GM12878 (cell line): ENCODE results near the gene EMX1. TPM values are rescaled to one million over a fixed set of nuclear protein-coding genes. Genes with fewer than 3 reads are reported as not detected.
A peak's percentile ranks its signal among the peaks of the same experiment; 100 is the strongest.

Experiments used
- ATAC-seq: fragments of 200-7000 bp; cut with Tn5 transposase; 3 replicates; pipeline ENCODE4 v1.9.1; 2020; ENCODE audit warnings: mild to moderate bottlenecking, moderate library complexity
- BruUV-seq: library from RNA; stranded (reverse); fragments of 400-500 nt; replicated peaks from 2 replicates; lab custom pipeline; 2021; lab: Mats Ljungman, UMichigan
- CTCF ChIA-PET: fragments of 300-600 bp; sonication (Branson Sonifier 250); formaldehyde crosslinking; extraction: SDS; loops from one replicate; lab custom pipeline; 2021; ENCODE audit warnings: inconsistent platforms; lab: Yijun Ruan, JAX
- POLR2A ChIA-PET: fragments of 350-600 bp; formaldehyde crosslinking; extraction: SDS; loops from one replicate; lab custom pipeline; 2021; ENCODE audit warnings: inconsistent platforms; lab: Charles Lee
- RAD21 ChIA-PET: fragments of 300-600 bp; sonication (Branson Sonifier 250); formaldehyde crosslinking; loops from one replicate; lab custom pipeline; 2023; ENCODE audit warnings: antibody characterized with exemption; ENCODE audit not compliant: unreplicated experiment; lab: Charles Lee
- SMC1A ChIA-PET: fragments of 300-600 bp; sonication (Branson Sonifier 250); formaldehyde crosslinking; loops from one replicate; lab custom pipeline; 2023; ENCODE audit not compliant: unreplicated experiment, uncharacterized antibody; lab: Charles Lee
- DNase-seq: peaks from one replicate; pipeline ENCODE4 v3.0.0-alpha.2; 2011; ENCODE audit warnings: low read depth, low spot score
- FAIRE-seq: peaks from 3 replicates; lab custom pipeline; 2011; peaks lifted over from hg19 to GRCh38; lab: Jason Lieb, UNC
- H2AFZ ChIP-seq: 2 replicates; pipeline ENCODE4 v1.6.0; 2011; ENCODE audit warnings: low read depth, low read length, control low read depth; ENCODE audit not compliant: control insufficient read depth
- H3K27ac ChIP-seq: 2 replicates; pipeline ENCODE4 v1.5.1; 2011; ENCODE audit warnings: control low read depth; ENCODE audit not compliant: control insufficient read depth, insufficient read depth
- H3K27me3 ChIP-seq, 2 experiments: replicated peaks in 1 of 2; 2 replicates each; pipeline versions ENCODE4 v1.6.0 to v1.6.1; 2011; ENCODE audit warnings: low read length in 1 of 2; ENCODE audit not compliant: control insufficient read depth in 2 of 2, insufficient read depth in 2 of 2
- H3K36me3 ChIP-seq, 2 experiments: 2 replicates each; pipeline ENCODE4 v1.5.1; 2011; ENCODE audit warnings: low read length in 1 of 2; ENCODE audit not compliant: control insufficient read depth in 2 of 2, insufficient read depth in 2 of 2
- H3K4me1 ChIP-seq: 2 replicates; pipeline ENCODE4 v1.6.1; 2011; ENCODE audit warnings: mild to moderate bottlenecking, low read length, moderate library complexity, mixed read lengths; ENCODE audit not compliant: control insufficient read depth, insufficient read depth
- H3K4me2 ChIP-seq: 2 replicates; pipeline ENCODE4 v1.6.0; 2011; ENCODE audit warnings: control low read depth; ENCODE audit not compliant: control insufficient read depth, insufficient read depth
- H3K4me3 ChIP-seq: fragments of 200-600 bp; sonication (generic); 2 replicates; pipeline ENCODE4 v1.5.1; 2016
- H3K79me2 ChIP-seq: 2 replicates; pipeline ENCODE4 v1.6.0; 2011; ENCODE audit warnings: low read length; ENCODE audit not compliant: control insufficient read depth, insufficient read depth
- H3K9ac ChIP-seq: 2 replicates; pipeline ENCODE4 v1.8.0; 2011; ENCODE audit warnings: low read length, control low read depth, mixed read lengths; ENCODE audit not compliant: control insufficient read depth, insufficient read depth
- H3K9me3 ChIP-seq: replicated peaks from 3 replicates; pipeline ENCODE4 v1.5.1; 2011; ENCODE audit warnings: mild to moderate bottlenecking, low read length; ENCODE audit not compliant: control insufficient read depth, insufficient read depth
- H4K20me1 ChIP-seq: 2 replicates; pipeline ENCODE4 v1.6.0; 2011; ENCODE audit not compliant: control insufficient read depth, insufficient read depth
- BHLHE40 ChIP-seq, 2 experiments: fragments of 450-650 bp in 1 of 2; IDR thresholded peaks; 2 replicates each; pipeline ENCODE4 v1.6.1; 2011 to 2017; ENCODE audit warnings: low read depth in 2 of 2, borderline replicate concordance in 1 of 2, improper control_type of control experiment in 1 of 2, low read length in 1 of 2, mild to moderate bottlenecking in 1 of 2
- FOXM1 ChIP-seq: IDR thresholded peaks from 2 replicates; pipeline ENCODE4 v1.6.1; 2012; ENCODE audit warnings: low read depth, mild to moderate bottlenecking, inconsistent platforms, low read length, moderate library complexity
- NFYA ChIP-seq: IDR thresholded peaks from 2 replicates; pipeline ENCODE4 v1.6.1; 2011; ENCODE audit warnings: low read depth, mild to moderate bottlenecking, low read length, improper control_type of control experiment, borderline replicate concordance
- NRF1 ChIP-seq: conservative IDR thresholded peaks from 2 replicates; pipeline ENCODE4 v1.6.1; 2011; ENCODE audit warnings: mild to moderate bottlenecking, low read depth, low read length, improper control_type of control experiment
- POLR2A ChIP-seq: IDR thresholded peaks from 2 replicates; pipeline ENCODE4 v1.6.1; 2011; ENCODE audit warnings: low read depth, mild to moderate bottlenecking, low read length
- RB1 ChIP-seq: fragments of 450-650 bp; formaldehyde crosslinking; IDR thresholded peaks from 2 replicates; pipeline ENCODE4 v1.6.1; 2017; ENCODE audit warnings: mild to moderate bottlenecking, borderline replicate concordance
- RUNX3 ChIP-seq: IDR thresholded peaks from 2 replicates; pipeline ENCODE4 v1.6.1; 2012; ENCODE audit warnings: low read length, inconsistent platforms
- SMARCA5 ChIP-seq: fragments of 450-650 bp; IDR thresholded peaks from 2 replicates; pipeline ENCODE4 v1.6.1; 2017; ENCODE audit warnings: mild to moderate bottlenecking
- TCF12 ChIP-seq: IDR thresholded peaks from 2 replicates; pipeline ENCODE4 v1.6.1; 2011; ENCODE audit warnings: low read depth, mild to moderate bottlenecking, low read length
- ZNF274 ChIP-seq: IDR thresholded peaks from one replicate; pipeline ENCODE4 v1.8.0; 2011; ENCODE audit not compliant: insufficient read length, insufficient read depth
- WGBS: methylation state at CpG from one replicate; pipeline ENCODE4 v1.1.6; 2016; ENCODE audit warnings: low lambda C conversion rate; ENCODE audit not compliant: insufficient replicate concordance, insufficient coverage; ENCODE audit errors: missing lambda C conversion rate; 5-methylcytosine and 5-hydroxymethylcytosine counted together
- in situ Hi-C: fragments of 300-500 bp; cut with MboI; formaldehyde crosslinking; loops from 9 replicates; pipeline ENCODE4 v1.14.3; 2018; ENCODE audit warnings: mixed read lengths
- intact Hi-C: fragments of 100-400 bp; cut with micrococcal nuclease; formaldehyde crosslinking; loops from one replicate; pipeline ENCODE4 v1.14.2; 2022; ENCODE audit not compliant: unreplicated experiment
- polyA plus RNA-seq, 11 experiments: library from polyadenylated mRNA; depleted of rRNA in 4 of 11; unstranded in 6 of 11; stranded (reverse) in 5 of 11; fragments of >200 nt; fragmentation: Nextera tagmentation in 4 of 11; fragmentation: Illumina TruSeq in 1 of 11; extraction: Ambion mirVana in 4 of 11; extraction: Trizol in 1 of 11; gene quantifications; 1 replicate in 1 of 11; 2 replicates in 10 of 11; pipeline versions ENCODE4 v1.2.1 to v1.2.3, GENCODE V29; 2011 to 2016; ENCODE audit warnings: inconsistent platforms in 2 of 11, missing spikeins in 2 of 11, low read depth in 1 of 11
- total RNA-seq, 4 experiments: library from RNA; depleted of rRNA in 3 of 4; stranded (reverse); fragments of >200 nt in 3 of 4; fragmentation: Illumina TruSeq in 1 of 4; extraction: Trizol in 1 of 4; gene quantifications; 2 replicates each; pipeline versions ENCODE4 v1.2.1 to v1.2.3, GENCODE V29; 2013 to 2021
- TF ChIP-seq, protein P1 (sequence below): fragments of 450-650 bp; formaldehyde crosslinking; IDR thresholded peaks from 2 replicates; pipeline ENCODE4 v1.5.0; 2022; ENCODE audit warnings: mild to moderate bottlenecking, missing genetic modification characterization
- TF ChIP-seq, protein P2 (sequence below): fragments of 450-650 bp; IDR thresholded peaks from 2 replicates; pipeline ENCODE4 v1.6.1; 2017; ENCODE audit warnings: low read depth, mild to moderate bottlenecking, moderate library complexity

Gene EMX1
- total and polyA plus RNA-seq, 10 of the 15 experiments (the other 5 are each of a cell fraction or from before 2014, with no cell fraction given), result 0.07 to 5.1 (median 1.2) TPM; not detected in 1

DNA sequence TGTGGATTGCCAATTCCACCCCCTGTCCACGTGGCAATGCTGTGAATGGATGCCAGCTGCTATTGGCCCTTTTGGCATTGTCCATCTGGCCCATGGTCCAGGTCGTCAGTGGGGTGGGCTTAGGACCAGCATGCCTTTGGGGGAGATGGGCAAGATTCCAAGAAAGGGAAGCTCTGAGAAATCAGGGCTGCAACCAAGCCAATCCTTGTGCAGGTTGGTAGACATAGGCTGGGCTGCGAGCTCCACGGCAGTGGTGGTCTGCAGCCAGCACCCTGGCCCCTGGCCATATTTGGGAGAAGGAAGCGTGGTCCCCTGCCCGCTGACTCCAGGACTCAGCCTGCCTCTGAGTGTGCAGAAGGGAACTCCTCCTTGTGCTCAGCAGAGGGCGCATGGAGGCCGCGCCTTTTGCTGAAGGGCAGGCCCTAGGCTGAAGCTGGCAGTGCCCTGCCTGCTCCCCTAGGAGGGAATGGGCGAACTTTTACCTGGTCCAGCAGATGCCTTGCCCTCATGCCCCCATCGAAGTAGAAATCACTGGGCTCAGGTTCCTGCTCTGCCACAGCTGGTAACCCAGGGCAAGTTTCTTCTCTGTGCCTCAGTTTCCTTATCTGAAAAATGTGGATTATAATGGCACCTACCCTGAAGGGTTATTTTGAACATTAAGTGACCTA lies 24.7 kb upstream of the EMX1 start (continued):
- TF ChIP-seq, protein P1, sequence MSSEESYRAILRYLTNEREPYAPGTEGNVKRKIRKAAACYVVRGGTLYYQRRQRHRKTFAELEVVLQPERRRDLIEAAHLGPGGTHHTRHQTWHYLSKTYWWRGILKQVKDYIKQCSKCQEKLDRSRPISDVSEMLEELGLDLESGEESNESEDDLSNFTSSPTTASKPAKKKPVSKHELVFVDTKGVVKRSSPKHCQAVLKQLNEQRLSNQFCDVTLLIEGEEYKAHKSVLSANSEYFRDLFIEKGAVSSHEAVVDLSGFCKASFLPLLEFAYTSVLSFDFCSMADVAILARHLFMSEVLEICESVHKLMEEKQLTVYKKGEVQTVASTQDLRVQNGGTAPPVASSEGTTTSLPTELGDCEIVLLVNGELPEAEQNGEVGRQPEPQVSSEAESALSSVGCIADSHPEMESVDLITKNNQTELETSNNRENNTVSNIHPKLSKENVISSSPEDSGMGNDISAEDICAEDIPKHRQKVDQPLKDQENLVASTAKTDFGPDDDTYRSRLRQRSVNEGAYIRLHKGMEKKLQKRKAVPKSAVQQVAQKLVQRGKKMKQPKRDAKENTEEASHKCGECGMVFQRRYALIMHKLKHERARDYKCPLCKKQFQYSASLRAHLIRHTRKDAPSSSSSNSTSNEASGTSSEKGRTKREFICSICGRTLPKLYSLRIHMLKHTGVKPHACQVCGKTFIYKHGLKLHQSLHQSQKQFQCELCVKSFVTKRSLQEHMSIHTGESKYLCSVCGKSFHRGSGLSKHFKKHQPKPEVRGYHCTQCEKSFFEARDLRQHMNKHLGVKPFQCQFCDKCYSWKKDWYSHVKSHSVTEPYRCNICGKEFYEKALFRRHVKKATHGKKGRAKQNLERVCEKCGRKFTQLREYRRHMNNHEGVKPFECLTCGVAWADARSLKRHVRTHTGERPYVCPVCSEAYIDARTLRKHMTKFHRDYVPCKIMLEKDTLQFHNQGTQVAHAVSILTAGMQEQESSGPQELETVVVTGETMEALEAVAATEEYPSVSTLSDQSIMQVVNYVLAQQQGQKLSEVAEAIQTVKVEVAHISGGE, result no peak
- peak; percentile 70; the same call in 1 of the 2 replicates for TF ChIP-seq SMARCA5
- TF ChIP-seq, all 136 proteins: peak for 9

DNA sequence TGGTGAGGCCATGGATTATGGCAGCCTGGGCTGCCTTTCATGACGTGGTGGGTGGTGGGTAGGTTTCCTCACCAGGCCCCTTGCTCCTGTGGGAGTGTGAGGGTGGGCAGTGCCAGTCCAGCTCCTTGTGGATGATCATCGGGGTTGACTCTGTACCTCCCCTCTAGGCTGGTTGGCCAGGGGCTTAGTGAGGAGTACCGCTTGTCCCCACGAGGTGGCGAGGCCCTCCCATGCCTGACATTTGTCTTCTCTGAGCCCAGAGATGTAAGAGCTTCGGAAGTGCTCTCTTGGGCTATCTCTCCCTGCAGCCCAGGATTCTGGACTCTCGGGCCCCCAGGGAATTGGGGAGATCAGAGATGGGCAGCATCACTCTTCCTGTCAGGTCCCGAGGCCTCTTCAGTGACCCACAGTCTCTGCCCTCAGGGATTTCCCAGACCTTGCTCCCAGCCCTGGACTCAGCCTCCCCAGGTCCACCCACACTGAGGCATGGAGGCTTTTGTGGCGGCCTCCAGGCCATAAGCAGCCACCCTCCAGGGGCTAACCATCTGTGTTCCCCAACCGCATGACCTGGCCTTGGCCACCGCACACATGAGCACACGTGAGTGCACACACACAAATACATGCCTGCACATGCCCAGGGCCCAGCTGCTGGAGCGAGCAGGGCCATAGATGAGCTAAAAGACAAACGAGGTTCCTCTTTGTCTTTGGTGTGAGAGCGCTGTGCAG lies 23.6 kb upstream of the EMX1 start:
- H3K27ac ChIP-seq, result peak overlapping the region; percentile 52
- no peaks in the 10 kb centered on the region for H3K9me3 ChIP-seq
- FAIRE-seq, result peak; percentile 52
- peak overlapping the region; percentile 51 for H2AFZ ChIP-seq
- ChIA-PET RAD21 (interaction anchor here (0.7 to 6.7 kb wide), 24 partner anchors 10 to 286 kb away, joined by 3 to 182 read pairs (median 4); partner anchors contain the start of gene EMX1), POLR2A (interaction anchor here (0.6 to 4.5 kb wide), 4 partner anchors 23 to 80 kb away, joined by 3 to 42 read pairs (median 5); partner anchors contain the start of gene EMX1), CTCF (interaction anchor here (0.6 to 14.3 kb wide), 41 partner anchors 9 to 319 kb away, joined by 3 to 437 read pairs (median 6); partner anchors contain the start of genes EMX1, SFXN5 and SMYD5), SMC1A (interaction anchor here (0.5 to 9.0 kb wide), 24 partner anchors 9 to 319 kb away, joined by 3 to 134 read pairs (median 4); partner anchors contain the start of gene EMX1)
- H3K79me2 ChIP-seq, result no peaks in the 10 kb centered on the region
- no peaks in the 10 kb centered on the region for H4K20me1 ChIP-seq
- 1% methylated on average over 15 of the region's 15 CpGs for WGBS
- peak; percentile 88 for ATAC-seq
- peak; percentile 55 for DNase-seq
- H3K4me3 ChIP-seq, result no peak overlapping the region
- in situ Hi-C loops (loop anchor here (5.0 kb wide), 2 partner anchors 79 to 284 kb away; no protein-coding TSS in a partner anchor), intact Hi-C loops (loop anchor here (1.0 to 5.0 kb wide), 6 partner anchors 23 to 284 kb away; partner anchors contain the start of genes EMX1 and SFXN5)
- H3K4me2 ChIP-seq, result peak overlapping the region; percentile 5; the same call in 1 of the 2 replicates
- no TSS peak for BruUV-seq
- H3K27me3 ChIP-seq, result no peaks in the 10 kb centered on the region
- peaks cover 29% of the 10 kb centered on the region for H3K4me1 ChIP-seq
- no peak overlapping the region for H3K9ac ChIP-seq
- no peaks in the 10 kb centered on the region for H3K36me3 ChIP-seq
- TF ChIP-seq, protein P2, sequence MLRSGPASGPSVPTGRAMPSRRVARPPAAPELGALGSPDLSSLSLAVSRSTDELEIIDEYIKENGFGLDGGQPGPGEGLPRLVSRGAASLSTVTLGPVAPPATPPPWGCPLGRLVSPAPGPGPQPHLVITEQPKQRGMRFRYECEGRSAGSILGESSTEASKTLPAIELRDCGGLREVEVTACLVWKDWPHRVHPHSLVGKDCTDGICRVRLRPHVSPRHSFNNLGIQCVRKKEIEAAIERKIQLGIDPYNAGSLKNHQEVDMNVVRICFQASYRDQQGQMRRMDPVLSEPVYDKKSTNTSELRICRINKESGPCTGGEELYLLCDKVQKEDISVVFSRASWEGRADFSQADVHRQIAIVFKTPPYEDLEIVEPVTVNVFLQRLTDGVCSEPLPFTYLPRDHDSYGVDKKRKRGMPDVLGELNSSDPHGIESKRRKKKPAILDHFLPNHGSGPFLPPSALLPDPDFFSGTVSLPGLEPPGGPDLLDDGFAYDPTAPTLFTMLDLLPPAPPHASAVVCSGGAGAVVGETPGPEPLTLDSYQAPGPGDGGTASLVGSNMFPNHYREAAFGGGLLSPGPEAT, result 0 out of 2 replicates have a peak, but pooled peaks have one; percentile 56
- TF ChIP-seq TCF12 (peak; percentile 93), RB1 (no peak), FOXM1 (peak; percentile 45; the same call in 1 of the 2 replicates), BHLHE40 (IDR thresholded peaks at IDR 0.05; ENCODE audit: borderline replicate concordance in 1 of 2, low read depth in 2 of 2, low read length in 1 of 2) (peak; percentile 99 to 100), NRF1 (no peak), ZNF274 (no peak), RUNX3 (peak; percentile 92), POLR2A (no peak), NFYA (no peak)
